SH-SY5Y (cell line): Measurements from ENCODE around the gene FGGY.

ENCODE experiments used
- GATA2 ChIP-seq: IDR thresholded peaks from 2 replicates; pipeline ENCODE4 v1.6.1; 2011; ENCODE audit warnings: mild to moderate bottlenecking, low read depth, low read length
- GATA3 ChIP-seq: IDR thresholded peaks from 2 replicates; pipeline ENCODE4 v1.6.1; 2011; ENCODE audit warnings: low read depth, mild to moderate bottlenecking, low read length, moderate library complexity

Gene FGGY

GRCh38 chr1:59560807-59561450, 264.0 kb downstream of the FGGY start:
- no peak for TF ChIP-seq GATA2
- TF ChIP-seq GATA3, result no peak

GRCh38 chr1:59561796-59562195, 264.9 kb downstream of the FGGY start:
- no peak for TF ChIP-seq GATA2
- no peak for TF ChIP-seq GATA3

- TF ChIP-seq GATA2, result no peak
- TF ChIP-seq GATA3, result no peak
Measured at GRCh38 chr1:59564192-59564891, 267.4 kb downstream of the FGGY start.

- TF ChIP-seq GATA3 (no peak), GATA2 (no peak)
Measured at GRCh38 chr1:59565611-59566410, 268.9 kb downstream of the FGGY start.

GRCh38 chr1:59568158-59568935, 271.5 kb downstream of the FGGY start:
- TF ChIP-seq GATA2 (no peak), GATA3 (no peak)

GRCh38 chr1:59569198-59569597, 272.3 kb downstream of the FGGY start:
- no peak for TF ChIP-seq GATA2
- TF ChIP-seq GATA3, result no peak

GRCh38 chr1:59570524-59570923, 273.6 kb downstream of the FGGY start:
- TF ChIP-seq GATA3 (no peak), GATA2 (no peak)

GRCh38 chr1:59574085-59574484, 277.2 kb downstream of the FGGY start:
- TF ChIP-seq GATA2 (no peak), GATA3 (no peak)

GRCh38 chr1:59577774-59578173, 280.9 kb downstream of the FGGY start:
- no peak for TF ChIP-seq GATA2
- no peak for TF ChIP-seq GATA3

GRCh38 chr1:59579222-59579621, 282.3 kb downstream of the FGGY start:
- TF ChIP-seq GATA2, result no peak
- TF ChIP-seq GATA3, result no peak

- no peak for TF ChIP-seq GATA3
- no peak for TF ChIP-seq GATA2
Measured at GRCh38 chr1:59580257-59580656, 283.4 kb downstream of the FGGY start.

GRCh38 chr1:59592924-59593323, 296.0 kb downstream of the FGGY start:
- no peak for TF ChIP-seq GATA2
- TF ChIP-seq GATA3, result no peak

GRCh38 chr1:59593798-59594790, 297.2 kb downstream of the FGGY start:
- no peak for TF ChIP-seq GATA3
- no peak for TF ChIP-seq GATA2
